Mucosa of descending colon (tissue), 3 donors: ENCODE measurements around the gene CFAP251. TPM values are rescaled to one million over a fixed set of nuclear protein-coding genes. Genes with fewer than 3 reads are reported as not detected.
A peak's percentile ranks its signal among the peaks of the same experiment; 100 is the strongest.

Source experiments
- ATAC-seq: fragments of 200-7000 bp; cut with Tn5 transposase; one replicate; pipeline ENCODE4 v1.9.1; 2020; ENCODE audit warnings: mild to moderate bottlenecking, moderate library complexity
- DNase-seq, 3 donors: peaks; one replicate each; pipeline ENCODE4 v3.0.0-alpha.2; 2020
- H3K36me3 ChIP-seq: fragments of 200-600 bp; one replicate; pipeline ENCODE4 v1.8.0; 2021; ENCODE audit warnings: low read depth, mild to moderate bottlenecking
- H3K4me1 ChIP-seq: fragments of 200-600 bp; one replicate; pipeline ENCODE4 v1.8.0; 2021; ENCODE audit warnings: low read depth, mild to moderate bottlenecking
- H3K4me3 ChIP-seq: fragments of 200-600 bp; one replicate; pipeline ENCODE4 v1.8.0; 2021; ENCODE audit warnings: mild to moderate bottlenecking
- H3K9me3 ChIP-seq: fragments of 200-600 bp; one replicate; pipeline ENCODE4 v1.8.0; 2021; ENCODE audit warnings: mild to moderate bottlenecking
- intact Hi-C, 2 donors: fragments of 100-400 bp; cut with DNase I in 1 of 2; cut with micrococcal nuclease in 1 of 2; formaldehyde crosslinking; loops; one replicate each; pipeline versions ENCODE4 v1.11.0 to v1.11.1; 2022; cut with DNase I, micrococcal nuclease
- total RNA-seq, 3 donors: library from RNA; stranded (reverse); fragmentation: NEBNext Ultra II Directional in 2 of 3; extraction: Animal tissue kit (Norgen Biotek cat#: 25700) in 2 of 3; gene quantifications; one replicate each; pipeline versions ENCODE4 v1.2.1 to v1.2.4, GENCODE V29; 2021 to 2023
- TF ChIP-seq, protein P1 (sequence below): fragments of 200-600 bp; IDR thresholded peaks from one replicate; pipeline ENCODE4 v1.8.0; 2022; ENCODE audit warnings: antibody characterized with exemption, mild to moderate bottlenecking
- donor health status: DM: no; HTN: no; CAD: no; lungs with moderate emphysema.
- donor health status: DM: no; HTN: no; CAD: no.
- donor health status: DM: no; HTN: yes; CAD: no.

Gene CFAP251
- total RNA-seq, 3 donors from 2014 or later: 0.14 to 0.92 (median 0.55) TPM

DNA sequence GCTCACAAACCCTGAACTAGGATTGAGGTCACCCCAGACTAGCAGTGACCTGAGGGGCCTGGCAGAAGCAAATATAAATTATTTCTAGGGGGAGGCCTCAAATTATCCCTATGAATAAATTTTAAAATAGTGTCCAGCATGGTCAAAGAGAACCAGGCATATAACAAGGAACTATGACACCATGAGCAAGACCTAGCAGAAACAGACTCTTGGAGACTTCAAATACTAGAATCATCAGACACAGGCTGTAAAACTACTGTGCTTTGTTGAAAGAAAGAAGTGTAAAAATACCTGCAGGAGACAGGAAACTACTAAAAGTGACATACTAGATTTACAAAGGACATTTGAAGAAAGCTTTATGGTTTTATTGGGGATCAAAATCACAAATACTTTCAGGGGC lies 100.1 kb downstream of the CFAP251 start:
- peaks cover 11% of the 10 kb centered on the region for H3K4me1 ChIP-seq
- H3K9me3 ChIP-seq: no peaks in the 10 kb centered on the region
- intact Hi-C loops: no loop called here
- DNase-seq (no peak), ATAC-seq (no peak)
- TF ChIP-seq, protein P1, sequence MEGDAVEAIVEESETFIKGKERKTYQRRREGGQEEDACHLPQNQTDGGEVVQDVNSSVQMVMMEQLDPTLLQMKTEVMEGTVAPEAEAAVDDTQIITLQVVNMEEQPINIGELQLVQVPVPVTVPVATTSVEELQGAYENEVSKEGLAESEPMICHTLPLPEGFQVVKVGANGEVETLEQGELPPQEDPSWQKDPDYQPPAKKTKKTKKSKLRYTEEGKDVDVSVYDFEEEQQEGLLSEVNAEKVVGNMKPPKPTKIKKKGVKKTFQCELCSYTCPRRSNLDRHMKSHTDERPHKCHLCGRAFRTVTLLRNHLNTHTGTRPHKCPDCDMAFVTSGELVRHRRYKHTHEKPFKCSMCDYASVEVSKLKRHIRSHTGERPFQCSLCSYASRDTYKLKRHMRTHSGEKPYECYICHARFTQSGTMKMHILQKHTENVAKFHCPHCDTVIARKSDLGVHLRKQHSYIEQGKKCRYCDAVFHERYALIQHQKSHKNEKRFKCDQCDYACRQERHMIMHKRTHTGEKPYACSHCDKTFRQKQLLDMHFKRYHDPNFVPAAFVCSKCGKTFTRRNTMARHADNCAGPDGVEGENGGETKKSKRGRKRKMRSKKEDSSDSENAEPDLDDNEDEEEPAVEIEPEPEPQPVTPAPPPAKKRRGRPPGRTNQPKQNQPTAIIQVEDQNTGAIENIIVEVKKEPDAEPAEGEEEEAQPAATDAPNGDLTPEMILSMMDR: no peak
- no peaks in the 10 kb centered on the region for H3K36me3 ChIP-seq
- H3K4me3 ChIP-seq: no peak overlapping the region

DNA sequence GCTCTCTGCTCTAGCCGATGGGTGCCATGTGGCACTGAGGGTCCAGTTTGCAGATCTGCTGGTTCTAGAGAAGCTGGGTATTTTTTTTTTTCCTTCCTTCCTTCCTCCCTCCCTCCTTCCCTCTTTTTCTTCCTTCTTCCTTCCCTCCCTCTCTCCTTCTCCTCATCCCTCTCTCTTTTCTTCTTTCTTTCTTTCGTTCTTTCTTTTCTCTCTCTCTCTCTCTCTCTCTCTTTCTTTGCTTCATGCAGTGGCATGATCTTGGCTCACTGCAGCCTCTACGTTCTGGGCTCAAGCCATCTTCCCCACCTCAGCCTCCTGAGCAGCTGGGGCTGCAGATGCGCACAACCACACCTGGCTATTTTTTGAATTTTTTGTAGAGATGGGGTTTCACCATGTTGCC lies 100.5 kb downstream of the CFAP251 start:
- Histone ChIP-seq H3K4me3 (no peak overlapping the region), H3K36me3 (no peaks in the 10 kb centered on the region), H3K9me3 (no peaks in the 10 kb centered on the region), H3K4me1 (peaks cover 16% of the 10 kb centered on the region)
- TF ChIP-seq, protein P1: no peak
- no peak for DNase-seq
- ATAC-seq: no peak
- intact Hi-C loops: no loop called here

DNA sequence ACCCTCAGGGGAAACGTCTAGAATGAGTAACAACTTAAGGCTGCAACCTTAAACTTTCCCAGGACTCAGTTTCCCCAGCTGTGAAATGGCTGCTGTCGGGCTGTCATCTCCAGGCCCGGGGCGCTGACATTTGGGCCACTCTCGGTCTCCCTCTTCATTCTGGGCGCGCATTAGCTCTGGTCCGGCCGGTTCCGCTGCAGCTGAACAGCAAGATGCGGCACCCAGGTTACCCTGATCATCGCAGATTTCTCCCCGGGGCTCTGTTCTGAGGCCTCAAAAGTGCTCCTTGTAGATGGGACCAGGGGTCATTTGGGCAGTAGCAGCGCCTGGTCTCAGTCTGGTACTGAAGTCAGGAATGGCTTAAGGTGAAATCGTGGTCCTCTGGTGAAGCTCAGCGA lies 102.4 kb downstream of the CFAP251 start:
- no peak for ATAC-seq
- no peaks in the 10 kb centered on the region for H3K36me3 ChIP-seq
- TF ChIP-seq, protein P1: no peak
- no peaks in the 10 kb centered on the region for H3K9me3 ChIP-seq
- peaks cover 19% of the 10 kb centered on the region for H3K4me1 ChIP-seq
- H3K4me3 ChIP-seq: no peak overlapping the region
- DNase-seq: no peak
- intact Hi-C loops: no loop called here

DNA sequence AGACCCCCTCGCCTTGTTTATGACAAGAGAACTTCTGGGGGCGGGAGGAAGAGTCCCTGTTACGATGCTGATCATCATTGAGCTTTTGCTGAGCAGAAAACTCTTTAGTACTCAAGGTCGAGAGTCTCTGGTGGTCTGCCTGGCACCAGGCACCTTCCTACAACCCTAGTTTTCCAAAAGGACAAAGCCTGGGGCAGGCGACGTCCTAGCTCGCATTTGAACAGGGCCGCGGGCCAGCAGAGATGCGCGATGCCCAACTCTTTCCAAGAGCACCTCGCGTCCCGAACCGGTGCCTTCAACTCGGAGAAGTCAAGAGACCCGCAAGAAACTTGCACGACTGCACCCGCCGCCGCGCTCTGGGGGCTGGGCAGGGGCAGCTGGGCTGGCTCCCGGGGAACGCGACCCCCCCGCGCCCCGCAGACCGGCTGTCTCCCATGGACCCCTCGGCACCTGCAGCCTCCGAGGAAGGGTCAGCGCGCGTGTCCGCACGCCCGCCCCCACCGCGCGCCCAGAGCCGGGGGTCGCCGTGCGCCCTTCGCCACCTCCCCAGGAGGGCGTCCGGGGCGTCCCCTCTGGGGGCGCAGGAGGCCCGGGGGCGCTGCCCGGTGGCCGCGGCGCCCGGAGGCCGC lies 102.9 kb downstream of the CFAP251 start:
- DNase-seq: peak in 1 of 3 donors; percentile 57

DNA sequence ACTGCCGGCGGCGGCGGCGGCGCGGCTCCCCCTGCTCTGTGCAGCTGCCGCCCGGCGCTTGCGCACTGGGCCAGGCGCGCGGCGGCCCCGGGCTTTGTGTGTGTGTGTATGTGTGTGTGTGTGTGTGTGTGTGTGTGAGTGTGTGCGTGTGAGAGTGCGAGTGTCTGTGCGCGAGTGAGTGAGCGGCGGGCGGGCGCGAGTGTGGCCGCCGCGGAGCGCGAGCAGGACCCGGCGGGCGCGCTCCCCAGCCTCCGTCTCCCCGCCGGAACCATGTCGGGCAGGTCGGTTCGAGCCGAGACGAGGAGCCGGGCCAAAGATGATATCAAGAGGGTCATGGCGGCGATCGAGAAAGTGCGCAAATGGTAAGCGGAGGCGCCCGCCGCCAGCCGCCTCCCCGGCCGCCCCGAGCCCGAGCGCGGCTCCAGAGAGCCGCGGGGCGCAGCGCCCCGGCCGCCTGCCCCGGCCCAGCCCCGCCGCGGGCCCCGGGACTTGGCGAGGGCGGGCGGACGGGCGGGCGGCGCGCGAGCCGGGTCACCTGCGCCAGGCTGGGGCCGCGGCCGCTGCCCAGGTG lies 103.5 kb downstream of the CFAP251 start, which contains the start of gene BCL7A:
TSS of gene BCL7A (plus strand) at position 63 of the 571 bp plus-strand sequence. CDS start at position 271, 208 bp downstream.
- intact Hi-C loops: no loop called here
- ATAC-seq: peak; percentile 88
- Histone ChIP-seq H3K9me3 (no peaks in the 10 kb centered on the region), H3K4me1 (peaks cover 19% of the 10 kb centered on the region), H3K4me3 (peak within 1 kb of the TSS; percentile 38), H3K36me3 (no peaks in the 10 kb centered on the region)
- peak; percentile 73 to 80 (median 75) for DNase-seq
- TF ChIP-seq, protein P1: no peak

More for the DNA sequence above, 102.9 kb downstream of the CFAP251 start:
- TF ChIP-seq, protein P1: no peak
- H3K4me3 ChIP-seq: no peak overlapping the region
- no peaks in the 10 kb centered on the region for H3K9me3 ChIP-seq
- peaks cover 19% of the 10 kb centered on the region for H3K4me1 ChIP-seq
- H3K36me3 ChIP-seq: no peaks in the 10 kb centered on the region
- no peak for ATAC-seq
- intact Hi-C loops: no loop called here
